ENCODE measurements around the gene CDK13.

The CDK13 gene

DNA sequence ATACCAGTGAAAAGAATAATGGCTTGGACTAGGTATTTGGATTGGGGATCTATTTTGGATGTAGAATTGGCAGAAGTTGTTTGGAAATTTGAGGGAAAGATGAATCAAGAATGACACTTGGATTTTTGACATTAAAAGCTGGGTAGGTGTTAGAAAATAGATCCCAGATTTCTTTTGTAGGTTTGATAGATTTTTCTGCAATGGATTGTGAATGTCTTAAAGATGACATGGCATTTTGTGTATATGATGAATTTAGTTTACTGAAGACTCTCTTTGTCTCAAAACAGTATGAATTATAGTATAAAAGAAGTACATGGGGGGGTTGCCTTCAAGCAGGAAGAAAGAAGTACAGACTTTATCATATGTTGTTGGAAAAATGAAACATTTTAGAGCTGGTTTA is 108.6 kb downstream of the CDK13 start:
- Histone ChIP-seq H3K27ac (ENCODE audit: extremely low read depth, low read depth, low read length) (no peak overlapping the region), H3K9me3 (ENCODE audit: control insufficient read depth, insufficient read depth, low read depth, low read length) (no peaks in the 10 kb centered on the region), H3K4me3 (ENCODE audit: low read depth, low read length) (no peak overlapping the region), H3K36me3 (ENCODE audit: control insufficient read depth in 2 of 2, insufficient read depth in 1 of 2, low read length in 2 of 2) (peaks cover 10 to 22% of the 10 kb centered on the region in 2 experiments), H3K4me1 (ENCODE audit: control insufficient read depth, insufficient read depth, low read length) (peaks cover 3% of the 10 kb centered on the region; the same call in 1 of the 2 replicates)
- CTCF ChIA-PET, result interaction anchor here (3.9 kb wide), 1 partner anchor 162 kb away, joined by 24 read pairs; no protein-coding TSS in a partner anchor
- POLR2A ChIA-PET, result no interaction called here
- no peak for TF ChIP-seq ZNF777 (tag by site-specific recombination; IDR thresholded peaks at IDR 0.05; ENCODE audit: borderline replicate concordance)
- peak; percentile 75 for TF ChIP-seq ZBTB17 (tag by site-specific recombination; IDR thresholded peaks at IDR 0.05)

DNA sequence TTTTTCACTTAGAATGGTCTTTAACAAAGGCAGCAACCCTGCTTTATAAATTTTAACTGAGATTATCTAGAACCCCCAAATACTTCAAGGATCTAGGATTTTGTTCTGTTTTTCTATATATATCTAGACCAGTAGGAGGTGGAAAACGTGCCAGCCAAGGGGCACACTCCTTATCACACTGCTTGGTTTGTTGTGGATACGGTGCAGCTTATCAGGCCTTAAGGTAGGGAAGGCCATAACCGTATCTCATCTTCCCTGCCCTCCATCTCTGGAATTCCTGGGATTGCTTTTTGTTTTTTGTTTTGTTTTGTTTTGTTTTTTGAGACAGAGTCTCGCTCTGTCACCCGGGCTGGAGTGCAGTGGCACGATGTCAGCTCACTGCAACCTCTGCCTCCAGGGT is 109.0 kb downstream of the CDK13 start:
- ChIA-PET CTCF (interaction anchor here (3.9 kb wide), 1 partner anchor 162 kb away, joined by 24 read pairs; no protein-coding TSS in a partner anchor), POLR2A (no interaction called here)
- Histone ChIP-seq H3K9me3 (ENCODE audit: control insufficient read depth, insufficient read depth, low read depth, low read length) (no peaks in the 10 kb centered on the region), H3K4me3 (ENCODE audit: low read depth, low read length) (no peak overlapping the region), H3K27ac (ENCODE audit: extremely low read depth, low read depth, low read length) (no peak overlapping the region), H3K36me3 (ENCODE audit: control insufficient read depth in 2 of 2, insufficient read depth in 1 of 2, low read length in 2 of 2) (peaks cover 10 to 20% of the 10 kb centered on the region in 2 experiments; a peak in 2 of 3 replicates), H3K4me1 (ENCODE audit: control insufficient read depth, insufficient read depth, low read length) (peaks cover 3% of the 10 kb centered on the region; the same call in 1 of the 2 replicates)
- TF ChIP-seq, protein P1, sequence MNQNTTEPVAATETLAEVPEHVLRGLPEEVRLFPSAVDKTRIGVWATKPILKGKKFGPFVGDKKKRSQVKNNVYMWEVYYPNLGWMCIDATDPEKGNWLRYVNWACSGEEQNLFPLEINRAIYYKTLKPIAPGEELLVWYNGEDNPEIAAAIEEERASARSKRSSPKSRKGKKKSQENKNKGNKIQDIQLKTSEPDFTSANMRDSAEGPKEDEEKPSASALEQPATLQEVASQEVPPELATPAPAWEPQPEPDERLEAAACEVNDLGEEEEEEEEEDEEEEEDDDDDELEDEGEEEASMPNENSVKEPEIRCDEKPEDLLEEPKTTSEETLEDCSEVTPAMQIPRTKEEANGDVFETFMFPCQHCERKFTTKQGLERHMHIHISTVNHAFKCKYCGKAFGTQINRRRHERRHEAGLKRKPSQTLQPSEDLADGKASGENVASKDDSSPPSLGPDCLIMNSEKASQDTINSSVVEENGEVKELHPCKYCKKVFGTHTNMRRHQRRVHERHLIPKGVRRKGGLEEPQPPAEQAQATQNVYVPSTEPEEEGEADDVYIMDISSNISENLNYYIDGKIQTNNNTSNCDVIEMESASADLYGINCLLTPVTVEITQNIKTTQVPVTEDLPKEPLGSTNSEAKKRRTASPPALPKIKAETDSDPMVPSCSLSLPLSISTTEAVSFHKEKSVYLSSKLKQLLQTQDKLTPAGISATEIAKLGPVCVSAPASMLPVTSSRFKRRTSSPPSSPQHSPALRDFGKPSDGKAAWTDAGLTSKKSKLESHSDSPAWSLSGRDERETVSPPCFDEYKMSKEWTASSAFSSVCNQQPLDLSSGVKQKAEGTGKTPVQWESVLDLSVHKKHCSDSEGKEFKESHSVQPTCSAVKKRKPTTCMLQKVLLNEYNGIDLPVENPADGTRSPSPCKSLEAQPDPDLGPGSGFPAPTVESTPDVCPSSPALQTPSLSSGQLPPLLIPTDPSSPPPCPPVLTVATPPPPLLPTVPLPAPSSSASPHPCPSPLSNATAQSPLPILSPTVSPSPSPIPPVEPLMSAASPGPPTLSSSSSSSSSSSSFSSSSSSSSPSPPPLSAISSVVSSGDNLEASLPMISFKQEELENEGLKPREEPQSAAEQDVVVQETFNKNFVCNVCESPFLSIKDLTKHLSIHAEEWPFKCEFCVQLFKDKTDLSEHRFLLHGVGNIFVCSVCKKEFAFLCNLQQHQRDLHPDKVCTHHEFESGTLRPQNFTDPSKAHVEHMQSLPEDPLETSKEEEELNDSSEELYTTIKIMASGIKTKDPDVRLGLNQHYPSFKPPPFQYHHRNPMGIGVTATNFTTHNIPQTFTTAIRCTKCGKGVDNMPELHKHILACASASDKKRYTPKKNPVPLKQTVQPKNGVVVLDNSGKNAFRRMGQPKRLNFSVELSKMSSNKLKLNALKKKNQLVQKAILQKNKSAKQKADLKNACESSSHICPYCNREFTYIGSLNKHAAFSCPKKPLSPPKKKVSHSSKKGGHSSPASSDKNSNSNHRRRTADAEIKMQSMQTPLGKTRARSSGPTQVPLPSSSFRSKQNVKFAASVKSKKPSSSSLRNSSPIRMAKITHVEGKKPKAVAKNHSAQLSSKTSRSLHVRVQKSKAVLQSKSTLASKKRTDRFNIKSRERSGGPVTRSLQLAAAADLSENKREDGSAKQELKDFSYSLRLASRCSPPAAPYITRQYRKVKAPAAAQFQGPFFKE (tag by site-specific recombination; IDR thresholded peaks at IDR 0.05; ENCODE audit: borderline replicate concordance), result no peak
- TF ChIP-seq ZNF169 (tag by site-specific recombination; IDR thresholded peaks at IDR 0.05) (no peak), KLF7 (tag by site-specific recombination; IDR thresholded peaks at IDR 0.05; ENCODE audit: borderline replicate concordance) (no peak), ZNF768 (tag by site-specific recombination; IDR thresholded peaks at IDR 0.05) (no peak), ZNF473 (tag by site-specific recombination; IDR thresholded peaks at IDR 0.05) (no peak), ZNF677 (tag by site-specific recombination; IDR thresholded peaks at IDR 0.05) (no peak), ZNF416 (tag by site-specific recombination; IDR thresholded peaks at IDR 0.05) (no peak), ZNF514 (tag by site-specific recombination; IDR thresholded peaks at IDR 0.05) (no peak), ZNF354C (tag by site-specific recombination; IDR thresholded peaks at IDR 0.05; ENCODE audit: borderline replicate concordance, low read depth) (no peak), ZSCAN16 (tag by site-specific recombination; IDR thresholded peaks at IDR 0.05) (no peak), ZNF211 (tag by site-specific recombination; IDR thresholded peaks at IDR 0.05; ENCODE audit: low read depth) (no peak), ZNF335 (tag by site-specific recombination; conservative IDR thresholded peaks at IDR 0.05) (no peak), KLF8 (tag by site-specific recombination; IDR thresholded peaks at IDR 0.05) (no peak)
- TF ChIP-seq, protein P2, sequence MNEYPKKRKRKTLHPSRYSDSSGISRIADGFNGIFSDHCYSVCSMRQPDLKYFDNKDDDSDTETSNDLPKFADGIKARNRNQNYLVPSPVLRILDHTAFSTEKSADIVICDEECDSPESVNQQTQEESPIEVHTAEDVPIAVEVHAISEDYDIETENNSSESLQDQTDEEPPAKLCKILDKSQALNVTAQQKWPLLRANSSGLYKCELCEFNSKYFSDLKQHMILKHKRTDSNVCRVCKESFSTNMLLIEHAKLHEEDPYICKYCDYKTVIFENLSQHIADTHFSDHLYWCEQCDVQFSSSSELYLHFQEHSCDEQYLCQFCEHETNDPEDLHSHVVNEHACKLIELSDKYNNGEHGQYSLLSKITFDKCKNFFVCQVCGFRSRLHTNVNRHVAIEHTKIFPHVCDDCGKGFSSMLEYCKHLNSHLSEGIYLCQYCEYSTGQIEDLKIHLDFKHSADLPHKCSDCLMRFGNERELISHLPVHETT (tag by site-specific recombination; IDR thresholded peaks at IDR 0.05), result no peak
- TF ChIP-seq, protein P3, sequence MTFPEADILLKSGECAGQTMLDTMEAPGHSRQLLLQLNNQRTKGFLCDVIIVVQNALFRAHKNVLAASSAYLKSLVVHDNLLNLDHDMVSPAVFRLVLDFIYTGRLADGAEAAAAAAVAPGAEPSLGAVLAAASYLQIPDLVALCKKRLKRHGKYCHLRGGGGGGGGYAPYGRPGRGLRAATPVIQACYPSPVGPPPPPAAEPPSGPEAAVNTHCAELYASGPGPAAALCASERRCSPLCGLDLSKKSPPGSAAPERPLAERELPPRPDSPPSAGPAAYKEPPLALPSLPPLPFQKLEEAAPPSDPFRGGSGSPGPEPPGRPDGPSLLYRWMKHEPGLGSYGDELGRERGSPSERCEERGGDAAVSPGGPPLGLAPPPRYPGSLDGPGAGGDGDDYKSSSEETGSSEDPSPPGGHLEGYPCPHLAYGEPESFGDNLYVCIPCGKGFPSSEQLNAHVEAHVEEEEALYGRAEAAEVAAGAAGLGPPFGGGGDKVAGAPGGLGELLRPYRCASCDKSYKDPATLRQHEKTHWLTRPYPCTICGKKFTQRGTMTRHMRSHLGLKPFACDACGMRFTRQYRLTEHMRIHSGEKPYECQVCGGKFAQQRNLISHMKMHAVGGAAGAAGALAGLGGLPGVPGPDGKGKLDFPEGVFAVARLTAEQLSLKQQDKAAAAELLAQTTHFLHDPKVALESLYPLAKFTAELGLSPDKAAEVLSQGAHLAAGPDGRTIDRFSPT (tag by site-specific recombination; IDR thresholded peaks at IDR 0.05), result no peak
- TF ChIP-seq, protein P4, sequence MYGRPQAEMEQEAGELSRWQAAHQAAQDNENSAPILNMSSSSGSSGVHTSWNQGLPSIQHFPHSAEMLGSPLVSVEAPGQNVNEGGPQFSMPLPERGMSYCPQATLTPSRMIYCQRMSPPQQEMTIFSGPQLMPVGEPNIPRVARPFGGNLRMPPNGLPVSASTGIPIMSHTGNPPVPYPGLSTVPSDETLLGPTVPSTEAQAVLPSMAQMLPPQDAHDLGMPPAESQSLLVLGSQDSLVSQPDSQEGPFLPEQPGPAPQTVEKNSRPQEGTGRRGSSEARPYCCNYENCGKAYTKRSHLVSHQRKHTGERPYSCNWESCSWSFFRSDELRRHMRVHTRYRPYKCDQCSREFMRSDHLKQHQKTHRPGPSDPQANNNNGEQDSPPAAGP (tag by site-specific recombination; IDR thresholded peaks at IDR 0.05), result no peak
- TF ChIP-seq, protein P5, sequence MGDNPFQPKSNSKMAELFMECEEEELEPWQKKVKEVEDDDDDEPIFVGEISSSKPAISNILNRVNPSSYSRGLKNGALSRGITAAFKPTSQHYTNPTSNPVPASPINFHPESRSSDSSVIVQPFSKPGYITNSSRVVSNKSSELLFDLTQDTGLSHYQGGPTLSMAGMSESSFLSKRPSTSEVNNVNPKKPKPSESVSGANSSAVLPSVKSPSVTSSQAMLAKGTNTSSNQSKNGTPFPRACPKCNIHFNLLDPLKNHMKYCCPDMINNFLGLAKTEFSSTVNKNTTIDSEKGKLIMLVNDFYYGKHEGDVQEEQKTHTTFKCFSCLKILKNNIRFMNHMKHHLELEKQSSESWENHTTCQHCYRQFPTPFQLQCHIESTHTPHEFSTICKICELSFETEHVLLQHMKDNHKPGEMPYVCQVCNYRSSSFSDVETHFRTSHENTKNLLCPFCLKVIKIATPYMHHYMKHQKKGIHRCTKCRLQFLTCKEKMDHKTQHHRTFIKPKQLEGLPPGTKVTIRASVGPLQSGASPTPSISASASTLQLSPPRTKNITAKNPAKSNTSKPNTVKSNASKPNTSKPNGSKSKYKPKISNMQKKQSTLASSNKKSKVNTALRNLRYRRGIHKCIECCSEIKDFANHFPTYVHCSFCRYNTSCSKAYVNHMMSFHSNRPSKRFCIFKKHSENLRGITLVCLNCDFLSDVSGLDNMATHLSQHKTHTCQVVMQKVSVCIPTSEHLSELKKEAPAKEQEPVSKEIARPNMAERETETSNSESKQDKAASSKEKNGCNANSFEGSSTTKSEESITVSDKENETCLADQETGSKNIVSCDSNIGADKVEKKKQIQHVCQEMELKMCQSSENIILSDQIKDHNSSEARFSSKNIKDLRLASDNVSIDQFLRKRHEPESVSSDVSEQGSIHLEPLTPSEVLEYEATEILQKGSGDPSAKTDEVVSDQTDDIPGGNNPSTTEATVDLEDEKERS (tag by site-specific recombination; IDR thresholded peaks at IDR 0.05), result no peak
